DND-41 (cell line): ENCODE data around the gene SYT9.

Experiments used
- ATAC-seq: fragments of 200-7000 bp; cut with Tn5 transposase; 3 replicates; pipeline ENCODE4 v1.9.1; 2021; ENCODE audit warnings: low read depth; ENCODE audit not compliant: insufficient read depth
- DNase-seq: peaks from one replicate; pipeline ENCODE4 v3.0.0-alpha.2; 2020
- H2AFZ ChIP-seq: 2 replicates; pipeline ENCODE4 v1.6.0; 2012; ENCODE audit warnings: low read depth, low read length
- H3K27ac ChIP-seq: 2 replicates; pipeline ENCODE4 v1.5.1; 2012; ENCODE audit warnings: low read length, inconsistent platforms
- H3K27me3 ChIP-seq: fragments of 200-600 bp; sonication (generic); 2 replicates; pipeline ENCODE4 v1.6.0; 2012; ENCODE audit warnings: low read length, mild to moderate bottlenecking, inconsistent platforms; ENCODE audit not compliant: insufficient read depth, poor library complexity
- H3K36me3 ChIP-seq: 2 replicates; pipeline ENCODE4 v1.5.1; 2012; ENCODE audit warnings: low read length, inconsistent platforms; ENCODE audit not compliant: insufficient read depth
- H3K4me1 ChIP-seq: 2 replicates; pipeline ENCODE4 v1.5.1; 2012; ENCODE audit warnings: mild to moderate bottlenecking, low read length; ENCODE audit not compliant: insufficient read depth
- H3K4me2 ChIP-seq: 2 replicates; pipeline ENCODE4 v1.6.0; 2012; ENCODE audit warnings: mild to moderate bottlenecking, moderate library complexity, low read length, inconsistent platforms; ENCODE audit not compliant: insufficient read depth
- H3K4me3 ChIP-seq, 2 experiments: fragments of 200-600 bp in 1 of 2; shearing (Covaris generic) in 1 of 2; 2 replicates each; pipeline ENCODE4 v1.5.1; 2012 to 2016; ENCODE audit warnings: inconsistent platforms in 2 of 2, low read length in 2 of 2, mild to moderate bottlenecking in 2 of 2, low read depth in 1 of 2, moderate library complexity in 1 of 2
- H3K79me2 ChIP-seq: 2 replicates; pipeline ENCODE4 v1.6.0; 2012; ENCODE audit warnings: low read length, inconsistent platforms; ENCODE audit not compliant: insufficient read depth
- H3K9ac ChIP-seq: 2 replicates; pipeline ENCODE4 v1.6.0; 2012; ENCODE audit warnings: low read depth, mild to moderate bottlenecking, inconsistent platforms, low read length, moderate library complexity
- H3K9me3 ChIP-seq: 2 replicates; pipeline ENCODE4 v1.5.1; 2012; ENCODE audit warnings: low read length, moderate library complexity, mild to moderate bottlenecking, inconsistent platforms; ENCODE audit not compliant: insufficient read depth, severe bottlenecking
- H4K20me1 ChIP-seq: 2 replicates; pipeline ENCODE4 v1.6.0; 2012; ENCODE audit warnings: low read length; ENCODE audit not compliant: insufficient read depth
- CTCF ChIP-seq: IDR thresholded peaks from 2 replicates; pipeline ENCODE4 v1.5.1; 2012; ENCODE audit warnings: borderline replicate concordance, low read length, moderate library complexity, mild to moderate bottlenecking; ENCODE audit not compliant: poor library complexity, severe bottlenecking; ENCODE audit errors: extremely low read depth
- EZH2 ChIP-seq: IDR thresholded peaks from 3 replicates; pipeline ENCODE4 v1.6.1; 2012; ENCODE audit warnings: borderline replicate concordance, low read depth, mild to moderate bottlenecking, moderate library complexity, low read length, inconsistent platforms; ENCODE audit not compliant: severe bottlenecking

Gene SYT9

GRCh38 chr11:7494086-7494745 is 242.5 kb downstream of the SYT9 start:
- Histone ChIP-seq H3K4me2 (no peak overlapping the region), H3K27ac (no peak overlapping the region), H2AFZ (no peak overlapping the region), H3K9ac (no peak overlapping the region), H4K20me1 (no peaks in the 10 kb centered on the region; the same call in 1 of the 2 replicates), H3K79me2 (no peaks in the 10 kb centered on the region), H3K4me3 (no peak overlapping the region), H3K27me3 (peaks cover 27% of the 10 kb centered on the region), H3K9me3 (no peaks in the 10 kb centered on the region), H3K4me1 (no peaks in the 10 kb centered on the region), H3K36me3 (no peaks in the 10 kb centered on the region)
- TF ChIP-seq CTCF (no peak), EZH2 (no peak)
- ATAC-seq = no peak
- DNase-seq = no peak

- H3K4me1 ChIP-seq = no peaks in the 10 kb centered on the region
- ATAC-seq (no peak), DNase-seq (no peak)
- no peaks in the 10 kb centered on the region for H3K9me3 ChIP-seq
- H3K27me3 ChIP-seq = peaks cover 27% of the 10 kb centered on the region
- H3K27ac ChIP-seq = no peak overlapping the region
- H4K20me1 ChIP-seq = no peaks in the 10 kb centered on the region; the same call in 1 of the 2 replicates
- no peaks in the 10 kb centered on the region for H3K36me3 ChIP-seq
- H2AFZ ChIP-seq = no peak overlapping the region
- no peaks in the 10 kb centered on the region for H3K79me2 ChIP-seq
- TF ChIP-seq CTCF = no peak
- TF ChIP-seq EZH2 = no peak
- H3K4me3 ChIP-seq = no peak overlapping the region
- no peak overlapping the region for H3K4me2 ChIP-seq
- H3K9ac ChIP-seq = no peak overlapping the region
These were observed 244.3 kb downstream of the SYT9 start for GRCh38 chr11:7495882-7496551.

- Histone ChIP-seq H3K9ac (no peak overlapping the region), H3K27ac (no peak overlapping the region), H3K9me3 (no peaks in the 10 kb centered on the region), H3K36me3 (no peaks in the 10 kb centered on the region), H3K4me1 (no peaks in the 10 kb centered on the region), H3K27me3 (peaks cover 32% of the 10 kb centered on the region), H3K4me2 (no peak overlapping the region), H4K20me1 (no peaks in the 10 kb centered on the region; the same call in 1 of the 2 replicates), H3K4me3 (no peak overlapping the region), H3K79me2 (no peaks in the 10 kb centered on the region), H2AFZ (no peak overlapping the region)
- ATAC-seq = no peak
- DNase-seq = no peak
- TF ChIP-seq EZH2 = no peak
- no peak for TF ChIP-seq CTCF
These were observed 246.5 kb downstream of the SYT9 start for GRCh38 chr11:7498193-7498592.
